HG03066 (cell line): ENCODE data around the gene GABARAPL2.

Experiments used
- ATAC-seq: cut with Tn5 transposase; IDR thresholded peaks from one replicate; pipeline ENCODE4 v1.9.1; 2021; ENCODE audit warnings: low read depth; ENCODE audit not compliant: unreplicated experiment

Gene GABARAPL2

DNA sequence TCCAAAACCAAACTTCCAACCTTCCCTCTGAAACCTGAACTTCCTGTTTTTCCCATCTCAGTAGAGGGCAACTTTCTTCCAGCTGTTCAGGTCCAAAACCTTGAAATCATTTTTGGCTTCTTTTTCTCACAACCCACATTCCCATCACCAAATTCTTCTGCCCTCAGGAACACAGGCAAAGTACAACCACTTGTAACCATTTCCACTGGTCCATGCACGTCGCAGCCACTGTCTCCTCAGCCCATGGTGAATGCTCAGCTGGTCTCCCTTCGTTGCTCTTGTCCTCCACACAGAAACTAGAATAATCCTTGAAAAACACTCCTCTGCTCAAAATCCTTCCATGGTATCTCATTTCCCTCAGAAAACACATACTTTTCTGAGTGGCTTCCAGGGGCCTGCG lies 60.6 kb downstream of the GABARAPL2 start:
- no peak for ATAC-seq
